ENCODE results near the gene PDXK. TPM values are rescaled to one million over a fixed set of nuclear protein-coding genes. Genes with fewer than 3 reads are reported as not detected.

The PDXK gene
- total RNA-seq, 1 donor from 2014 or later = 183 TPM

DNA sequence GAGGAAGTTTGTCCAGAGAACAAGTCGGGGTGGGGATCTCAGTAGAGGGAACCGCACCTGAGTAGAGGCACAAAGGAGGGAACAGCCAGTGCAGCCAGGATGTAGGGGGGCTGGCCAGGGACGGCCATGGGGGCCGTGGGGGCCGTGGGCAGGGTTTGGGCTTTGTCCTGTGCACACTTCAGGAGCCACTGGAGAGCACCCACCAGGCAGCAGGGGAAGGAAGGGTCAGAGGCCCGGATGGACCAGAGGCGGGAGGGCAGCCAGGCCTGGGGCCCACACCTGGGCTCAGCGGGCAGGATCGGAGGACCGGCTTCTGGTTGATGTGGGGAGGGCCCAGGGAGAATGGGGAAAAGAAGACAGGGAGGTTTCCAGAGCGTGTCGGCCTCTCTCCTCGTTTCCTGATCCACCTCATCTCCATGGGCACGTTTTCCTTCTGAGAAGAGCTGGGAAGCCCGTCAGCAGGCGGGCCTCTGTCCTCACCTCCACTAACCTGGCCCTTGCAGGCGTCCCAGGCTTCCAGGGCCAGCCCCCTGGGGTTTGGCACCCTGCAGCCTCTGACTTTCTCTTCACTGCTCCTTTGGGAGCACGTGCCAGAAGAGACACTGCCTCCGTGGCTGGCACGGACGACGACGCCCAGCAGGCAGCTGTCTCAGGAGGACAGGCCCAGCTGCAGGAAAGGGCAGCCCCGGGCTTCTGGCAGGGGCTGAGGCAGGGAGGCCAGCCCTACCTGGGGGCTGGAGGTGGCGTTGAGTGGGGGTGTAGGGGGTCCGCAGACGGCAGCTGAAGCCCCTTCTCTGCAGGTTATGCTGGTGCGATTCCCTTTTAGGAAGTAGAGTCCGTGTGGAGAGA, 16.8 kb upstream of the PDXK start:
- no peak for DNase-seq (ENCODE audit: low read depth)
- Histone ChIP-seq H3K27me3 (ENCODE audit: control insufficient read depth, insufficient read depth, low read length) (no peaks in the 10 kb centered on the region), H3K36me3 (ENCODE audit: control insufficient read depth, insufficient read depth, low read length) (no peaks in the 10 kb centered on the region), H3K4me3 (ENCODE audit: low read depth, low read length) (no peak overlapping the region)
- TF ChIP-seq, protein P1, sequence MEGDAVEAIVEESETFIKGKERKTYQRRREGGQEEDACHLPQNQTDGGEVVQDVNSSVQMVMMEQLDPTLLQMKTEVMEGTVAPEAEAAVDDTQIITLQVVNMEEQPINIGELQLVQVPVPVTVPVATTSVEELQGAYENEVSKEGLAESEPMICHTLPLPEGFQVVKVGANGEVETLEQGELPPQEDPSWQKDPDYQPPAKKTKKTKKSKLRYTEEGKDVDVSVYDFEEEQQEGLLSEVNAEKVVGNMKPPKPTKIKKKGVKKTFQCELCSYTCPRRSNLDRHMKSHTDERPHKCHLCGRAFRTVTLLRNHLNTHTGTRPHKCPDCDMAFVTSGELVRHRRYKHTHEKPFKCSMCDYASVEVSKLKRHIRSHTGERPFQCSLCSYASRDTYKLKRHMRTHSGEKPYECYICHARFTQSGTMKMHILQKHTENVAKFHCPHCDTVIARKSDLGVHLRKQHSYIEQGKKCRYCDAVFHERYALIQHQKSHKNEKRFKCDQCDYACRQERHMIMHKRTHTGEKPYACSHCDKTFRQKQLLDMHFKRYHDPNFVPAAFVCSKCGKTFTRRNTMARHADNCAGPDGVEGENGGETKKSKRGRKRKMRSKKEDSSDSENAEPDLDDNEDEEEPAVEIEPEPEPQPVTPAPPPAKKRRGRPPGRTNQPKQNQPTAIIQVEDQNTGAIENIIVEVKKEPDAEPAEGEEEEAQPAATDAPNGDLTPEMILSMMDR (IDR thresholded peaks at IDR 0.05; ENCODE audit: insufficient read depth, low read length, poor library complexity, severe bottlenecking) = no peak

- TF ChIP-seq, protein P1 (IDR thresholded peaks at IDR 0.05; ENCODE audit: insufficient read depth, low read length, poor library complexity, severe bottlenecking) = no peak
- H3K36me3 ChIP-seq (ENCODE audit: control insufficient read depth, insufficient read depth, low read length) = no peaks in the 10 kb centered on the region
- H3K4me3 ChIP-seq (ENCODE audit: low read depth, low read length) = no peak overlapping the region
- DNase-seq (ENCODE audit: low read depth) = no peak
- H3K27me3 ChIP-seq (ENCODE audit: control insufficient read depth, insufficient read depth, low read length) = no peaks in the 10 kb centered on the region
Measured at GRCh38 chr21:43702785-43703034, 16.2 kb upstream of the PDXK start.

DNA sequence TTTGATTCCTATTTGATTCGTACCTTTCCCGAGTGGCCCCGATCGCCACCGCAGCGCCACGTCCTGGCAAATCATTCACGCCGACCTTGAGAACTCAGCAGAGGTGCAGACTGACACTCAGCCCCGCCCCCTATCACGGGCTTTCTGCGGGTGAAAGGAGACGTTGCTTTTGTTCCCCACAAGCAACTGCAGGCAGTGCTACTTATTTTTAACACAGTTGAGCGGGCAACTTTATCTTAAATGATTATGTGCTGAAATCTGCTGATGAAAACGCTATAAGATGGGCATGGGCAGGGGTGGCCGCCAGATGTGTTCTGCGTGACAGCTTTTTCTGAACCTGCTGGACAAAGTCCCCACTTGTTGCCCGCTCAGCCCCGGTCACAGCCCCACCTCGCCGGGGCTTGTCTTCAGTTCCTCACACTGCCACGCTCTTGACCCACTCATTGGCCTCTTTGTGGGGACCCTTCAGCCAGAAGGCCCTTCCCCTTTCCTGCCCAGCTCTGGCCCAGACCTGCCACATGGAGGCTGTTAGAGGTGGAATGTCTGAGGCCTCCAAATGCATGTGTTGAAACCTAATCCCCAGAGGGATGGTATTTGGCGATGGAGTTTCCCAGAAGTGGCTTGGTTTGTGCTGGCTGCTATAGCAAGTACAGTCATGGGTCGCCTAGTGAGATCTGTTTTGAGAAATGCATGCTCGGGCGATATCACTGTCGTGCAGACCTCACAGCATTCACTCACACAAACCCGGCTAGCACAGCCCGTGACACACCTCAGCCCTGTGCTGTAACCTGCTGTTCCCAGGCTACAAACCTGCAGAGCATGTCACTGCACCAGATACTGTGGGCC, 15.7 kb upstream of the PDXK start:
- no peak for DNase-seq (ENCODE audit: low read depth)
- no peak overlapping the region for H3K4me3 ChIP-seq (ENCODE audit: low read depth, low read length)
- TF ChIP-seq, protein P1 (IDR thresholded peaks at IDR 0.05; ENCODE audit: insufficient read depth, low read length, poor library complexity, severe bottlenecking) = no peak

DNA sequence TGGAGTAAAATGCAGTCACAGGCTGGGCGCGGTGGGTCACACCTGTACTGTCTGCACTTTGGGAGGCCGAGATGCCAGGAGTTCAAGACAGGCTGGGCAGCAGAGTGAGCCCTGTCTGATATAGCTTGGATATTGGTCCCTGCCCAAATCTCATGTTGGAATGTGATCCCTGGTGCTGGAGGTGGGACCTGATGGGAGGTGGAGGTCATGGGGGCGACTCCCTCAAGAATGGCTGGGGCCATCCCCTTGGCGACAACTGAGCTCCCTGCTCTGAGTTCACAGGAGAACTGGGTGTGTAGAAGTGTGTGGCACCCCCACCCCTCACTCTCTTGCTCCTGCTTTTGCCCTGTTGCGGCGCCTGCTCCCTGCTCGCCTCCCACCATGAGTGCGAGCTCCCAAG, 11.5 kb upstream of the PDXK start:
- H3K27me3 ChIP-seq (ENCODE audit: control insufficient read depth, insufficient read depth, low read length) = no peaks in the 10 kb centered on the region
- TF ChIP-seq, protein P1 (IDR thresholded peaks at IDR 0.05; ENCODE audit: insufficient read depth, low read length, poor library complexity, severe bottlenecking) = no peak

More for the DNA sequence above, 15.7 kb upstream of the PDXK start:
- Histone ChIP-seq H3K36me3 (ENCODE audit: control insufficient read depth, insufficient read depth, low read length) (no peaks in the 10 kb centered on the region), H3K27me3 (ENCODE audit: control insufficient read depth, insufficient read depth, low read length) (no peaks in the 10 kb centered on the region)

GRCh38 chr21:43708745-43709381, 10.1 kb upstream of the PDXK start:
- TF ChIP-seq, protein P1 (IDR thresholded peaks at IDR 0.05; ENCODE audit: insufficient read depth, low read length, poor library complexity, severe bottlenecking) = no peak
- no peaks in the 10 kb centered on the region for H3K36me3 ChIP-seq (ENCODE audit: control insufficient read depth, insufficient read depth, low read length)
- H3K4me3 ChIP-seq (ENCODE audit: low read depth, low read length) = no peak overlapping the region
- DNase-seq (ENCODE audit: low read depth) = no peak
- no peaks in the 10 kb centered on the region for H3K27me3 ChIP-seq (ENCODE audit: control insufficient read depth, insufficient read depth, low read length)

More for the DNA sequence above, 11.5 kb upstream of the PDXK start:
- Histone ChIP-seq H3K4me3 (ENCODE audit: low read depth, low read length) (no peak overlapping the region), H3K36me3 (ENCODE audit: control insufficient read depth, insufficient read depth, low read length) (no peaks in the 10 kb centered on the region)
- no peak for DNase-seq (ENCODE audit: low read depth)

All from kidney epithelial cell (primary cell).